HG02870 (cell line): Measurements from ENCODE around the gene SPINT2.
A peak's percentile ranks its signal among the peaks of the same experiment; 100 is the strongest.
"Not testable (repeated sequence)": the region's sequence is repeated elsewhere in the genome, so short reads cannot be mapped to it uniquely, and the experiment has no call there.

Experiments
- ATAC-seq: cut with Tn5 transposase; IDR thresholded peaks from one replicate; pipeline ENCODE4 v1.9.1; 2021; ENCODE audit warnings: mild to moderate bottlenecking, moderate library complexity; ENCODE audit not compliant: unreplicated experiment

The SPINT2 gene

GRCh38 chr19:38264486-38265212 is at the start of gene SPINT2:
Gene SPINT2 (plus strand): TSS chr19:38264573. CDS start chr19:38264893, 320 bp downstream.
- ATAC-seq: no peak

- ATAC-seq: no peak
These were observed 47.4 kb upstream of the SPINT2 start for GRCh38 chr19:38216785-38217641.

GRCh38 chr19:38218204-38218603 is 46.2 kb upstream of the SPINT2 start:
- ATAC-seq: no peak

GRCh38 chr19:38219221-38219620 is 45.2 kb upstream of the SPINT2 start:
- no peak for ATAC-seq

GRCh38 chr19:38221421-38221820 is 43.0 kb upstream of the SPINT2 start:
- no peak for ATAC-seq

GRCh38 chr19:38221919-38222830 is 42.2 kb upstream of the SPINT2 start:
- no peak for ATAC-seq

GRCh38 chr19:38223119-38223523 is 41.3 kb upstream of the SPINT2 start:
- ATAC-seq: no peak

GRCh38 chr19:38223617-38224013 is 40.8 kb upstream of the SPINT2 start:
- no peak for ATAC-seq

- ATAC-seq: no peak
These were observed 40.1 kb upstream of the SPINT2 start, which contains the start of gene DPF1 for GRCh38 chr19:38224014-38224862. Gene DPF1 (minus strand): TSS chr19:38224222. CDS start chr19:38224142, 80 bp downstream.

GRCh38 chr19:38224863-38225218 is 39.5 kb upstream of the SPINT2 start:
- ATAC-seq: not testable (repeated sequence)

GRCh38 chr19:38227287-38228004 is 36.9 kb upstream of the SPINT2 start:
- ATAC-seq: no peak

- ATAC-seq: no peak
These were observed 36.4 kb upstream of the SPINT2 start for GRCh38 chr19:38228005-38228377.

- ATAC-seq: no peak
These were observed 35.6 kb upstream of the SPINT2 start for GRCh38 chr19:38228491-38229439.

GRCh38 chr19:38229585-38230073 is 34.7 kb upstream of the SPINT2 start:
- peak; percentile 68 for ATAC-seq

- ATAC-seq: not testable (repeated sequence)
These were observed 33.8 kb upstream of the SPINT2 start for GRCh38 chr19:38230506-38231133.

GRCh38 chr19:38231918-38232317 is 32.5 kb upstream of the SPINT2 start:
- ATAC-seq: no peak

- no peak for ATAC-seq
These were observed 30.6 kb upstream of the SPINT2 start for GRCh38 chr19:38233740-38234251.
